Tibial nerve (tissue), 3 donors: ENCODE measurements around the gene DHRS4.

Source experiments
- CTCF ChIP-seq, 5 experiments: fragments of 200-600 bp in 3 of 5; fragments of 450-650 bp in 2 of 5; sonication (generic) in 3 of 5; IDR thresholded peaks; one replicate each; pipeline ENCODE4 v1.5.1; 2016 to 2019; ENCODE audit warnings: antibody characterized with exemption in 5 of 5, mild to moderate bottlenecking in 3 of 5, moderate library complexity in 2 of 5
- POLR2A ChIP-seq, 2 donors: fragments of 450-650 bp; IDR thresholded peaks; one replicate each; pipeline ENCODE4 v1.6.1; 2017; ENCODE audit warnings: antibody characterized with exemption in 2 of 2, mild to moderate bottlenecking in 2 of 2, moderate library complexity in 2 of 2

DNA sequence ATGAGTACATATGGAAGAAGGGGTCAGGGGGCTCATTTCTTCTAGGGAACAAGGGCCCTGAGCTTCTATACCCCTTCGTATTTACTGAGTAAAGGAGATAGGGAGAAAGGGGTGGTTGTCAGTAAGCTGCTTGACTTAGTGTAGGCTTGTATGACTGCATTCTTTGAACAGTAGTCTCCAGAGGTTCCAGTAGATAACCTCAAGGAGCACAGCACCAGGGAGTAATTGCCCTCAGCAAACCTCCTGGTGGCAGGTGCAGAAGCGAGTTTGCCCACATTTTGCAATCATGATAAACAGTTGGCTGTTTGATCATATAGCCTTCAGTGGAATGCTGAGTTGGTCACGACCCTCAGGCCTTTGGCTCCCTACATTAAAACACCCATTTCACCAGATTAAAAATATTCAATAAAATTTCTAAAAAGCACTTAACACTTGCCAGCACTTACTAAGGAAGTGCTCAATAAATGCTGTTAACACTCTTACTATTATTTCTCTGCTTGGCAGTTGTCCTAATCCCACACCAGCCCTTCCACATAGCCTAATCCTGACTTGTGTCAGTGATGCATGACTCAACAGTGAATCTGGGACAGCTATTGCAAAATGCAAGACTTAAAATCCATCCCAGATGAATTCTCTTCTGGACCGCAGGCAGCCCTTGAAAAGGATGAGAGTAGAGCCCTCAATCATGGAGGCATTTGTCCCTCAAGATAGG is 31.5 kb downstream of the DHRS4 start:
- TF ChIP-seq CTCF (IDR thresholded peaks at IDR 0.05), result no peak
- no peak for TF ChIP-seq POLR2A (IDR thresholded peaks at IDR 0.05)
